ENCODE results near the gene SLIT3.

Gene SLIT3

GRCh38 chr5:168727547-168727946, 573.4 kb downstream of the SLIT3 start:
- H3K27me3 ChIP-seq (replicated peaks) = no peaks in the 10 kb centered on the region
- in situ Hi-C loops (cut with HindIII; ENCODE audit: low pct_ligation_motif_present, low sequenced_read_pairs) = no loop called here
- no peak for DNase-seq
- H3K36me3 ChIP-seq (replicated peaks) = no peaks in the 10 kb centered on the region
- TF ChIP-seq CTCF (IDR thresholded peaks at IDR 0.05; ENCODE audit: low read depth, low read length, missing control alignments) = no peak
- no peak overlapping the region for H3K27ac ChIP-seq
- no peak overlapping the region for H3K4me3 ChIP-seq (ENCODE audit: low read depth, low read length)

- TF ChIP-seq CTCF (IDR thresholded peaks at IDR 0.05; ENCODE audit: low read depth, low read length, missing control alignments) = no peak
These were observed 574.6 kb downstream of the SLIT3 start for GRCh38 chr5:168726342-168726741.

GRCh38 chr5:168724227-168724626, 576.7 kb downstream of the SLIT3 start:
- DNase-seq = no peak
- TF ChIP-seq CTCF (IDR thresholded peaks at IDR 0.05; ENCODE audit: low read depth, low read length, missing control alignments) = no peak
- Histone ChIP-seq H3K27ac (no peak overlapping the region), H3K36me3 (replicated peaks) (no peaks in the 10 kb centered on the region), H3K4me3 (ENCODE audit: low read depth, low read length) (no peak overlapping the region), H3K27me3 (replicated peaks) (no peaks in the 10 kb centered on the region)
- in situ Hi-C loops (cut with HindIII; ENCODE audit: low pct_ligation_motif_present, low sequenced_read_pairs) = no loop called here

More at GRCh38 chr5:168726342-168726741, 574.6 kb downstream of the SLIT3 start:
- no peak for DNase-seq
- no peak overlapping the region for H3K4me3 ChIP-seq (ENCODE audit: low read depth, low read length)
- H3K27me3 ChIP-seq (replicated peaks) = no peaks in the 10 kb centered on the region
- no peaks in the 10 kb centered on the region for H3K36me3 ChIP-seq (replicated peaks)
- in situ Hi-C loops (cut with HindIII; ENCODE audit: low pct_ligation_motif_present, low sequenced_read_pairs) = no loop called here
- H3K27ac ChIP-seq = no peak overlapping the region

GRCh38 chr5:168723037-168723436, 577.9 kb downstream of the SLIT3 start:
- H3K27ac ChIP-seq = no peak overlapping the region
- DNase-seq = no peak
- H3K36me3 ChIP-seq (replicated peaks) = no peaks in the 10 kb centered on the region
- in situ Hi-C loops (cut with HindIII; ENCODE audit: low pct_ligation_motif_present, low sequenced_read_pairs) = no loop called here
- H3K4me3 ChIP-seq (ENCODE audit: low read depth, low read length) = no peak overlapping the region
- H3K27me3 ChIP-seq (replicated peaks) = no peaks in the 10 kb centered on the region
- no peak for TF ChIP-seq CTCF (IDR thresholded peaks at IDR 0.05; ENCODE audit: low read depth, low read length, missing control alignments)

- in situ Hi-C loops (cut with HindIII; ENCODE audit: low pct_ligation_motif_present, low sequenced_read_pairs) = no loop called here
- DNase-seq = no peak
- Histone ChIP-seq H3K27me3 (replicated peaks) (no peaks in the 10 kb centered on the region), H3K36me3 (replicated peaks) (no peaks in the 10 kb centered on the region), H3K27ac (no peak overlapping the region), H3K4me3 (ENCODE audit: low read depth, low read length) (no peak overlapping the region)
- TF ChIP-seq CTCF (IDR thresholded peaks at IDR 0.05; ENCODE audit: low read depth, low read length, missing control alignments) = no peak
These were observed 579.0 kb downstream of the SLIT3 start for GRCh38 chr5:168721966-168722365.

- no peak for TF ChIP-seq CTCF (IDR thresholded peaks at IDR 0.05; ENCODE audit: low read depth, low read length, missing control alignments)
- H3K27me3 ChIP-seq (replicated peaks) = no peaks in the 10 kb centered on the region
- no peak overlapping the region for H3K27ac ChIP-seq
- no peaks in the 10 kb centered on the region for H3K36me3 ChIP-seq (replicated peaks)
- in situ Hi-C loops (cut with HindIII; ENCODE audit: low pct_ligation_motif_present, low sequenced_read_pairs) = no loop called here
- H3K4me3 ChIP-seq (ENCODE audit: low read depth, low read length) = no peak overlapping the region
- no peak for DNase-seq
These were observed 579.8 kb downstream of the SLIT3 start for GRCh38 chr5:168721002-168721753.
